Body of pancreas (tissue), 4 donors: ENCODE measurements around the gene SENP6. TPM values are rescaled to one million over a fixed set of nuclear protein-coding genes. Genes with fewer than 3 reads are reported as not detected.

Experiments used
- ATAC-seq: fragments of 150-250 bp; one replicate; pipeline ENCODE4 v1.9.1; 2016
- DNase-seq, 4 donors: peaks; one replicate each; pipeline ENCODE4 v3.0.0-alpha.2; 2019
- H3K27ac ChIP-seq, 4 donors: fragments of 200-600 bp; sonication (generic); 1 replicate in 3 of 4; 2 replicates in 1 of 4; pipeline versions ENCODE4 v1.5.1 to v1.6.1; 2016 to 2019; ENCODE audit warnings: mild to moderate bottlenecking in 1 of 4, mixed read lengths in 1 of 4, moderate library complexity in 1 of 4
- H3K27me3 ChIP-seq, 2 donors: fragments of 200-600 bp; sonication (generic); one replicate each; pipeline ENCODE4 v1.6.0; 2016; ENCODE audit warnings: mild to moderate bottlenecking in 1 of 2
- H3K36me3 ChIP-seq, 2 donors: fragments of 200-600 bp; sonication (generic); replicated peaks in 1 of 2; 2 replicates each; pipeline ENCODE4 v1.5.1; 2016; ENCODE audit warnings: low read depth in 2 of 2; ENCODE audit not compliant: insufficient read depth in 1 of 2
- H3K4me1 ChIP-seq: fragments of 200-600 bp; sonication (generic); one replicate; pipeline ENCODE4 v1.6.0; 2016
- H3K4me3 ChIP-seq, 2 donors: fragments of 200-600 bp; sonication (generic); 1 replicate in 1 of 2; 2 replicates in 1 of 2; pipeline ENCODE4 v1.5.1; 2016 to 2019
- H3K9me3 ChIP-seq, 3 donors: fragments of 200-600 bp; sonication (generic); 1 replicate in 2 of 3; 2 replicates in 1 of 3; pipeline ENCODE4 v1.5.1; 2016
- CTCF ChIP-seq, 7 experiments: fragments of 450-650 bp in 4 of 7; fragments of 200-600 bp in 3 of 7; sonication (generic) in 3 of 7; IDR thresholded peaks; one replicate each; pipeline ENCODE4 v1.5.1; 2016 to 2019; ENCODE audit warnings: antibody characterized with exemption in 7 of 7
- POLR2A ChIP-seq, 3 donors: fragments of 450-650 bp; IDR thresholded peaks; one replicate each; pipeline ENCODE4 v1.6.1; 2016; ENCODE audit warnings: antibody characterized with exemption in 3 of 3, mild to moderate bottlenecking in 2 of 3
- WGBS, 2 donors: methylation state at CpG; one replicate each; pipeline ENCODE4 v1.1.5; 2017; 5-methylcytosine and 5-hydroxymethylcytosine counted together
- intact Hi-C: fragments of 100-400 bp; cut with DNase I; formaldehyde crosslinking; loops from one replicate; pipeline ENCODE4 v1.15.1; 2023
- small RNA-seq: library from RNA; depleted of rRNA; stranded (forward); fragments of <200 nt; gene quantifications from one replicate; pipeline ENCODE3, GENCODE V24; 2016
- total RNA-seq, 2 donors: library from RNA; depleted of rRNA; stranded (reverse); fragments of >200 nt; gene quantifications; one replicate each; pipeline ENCODE4 v1.1.0, GENCODE V29; 2016

Gene SENP6
- total RNA-seq, 2 donors from 2014 or later = 68.6 to 75.2 TPM

DNA sequence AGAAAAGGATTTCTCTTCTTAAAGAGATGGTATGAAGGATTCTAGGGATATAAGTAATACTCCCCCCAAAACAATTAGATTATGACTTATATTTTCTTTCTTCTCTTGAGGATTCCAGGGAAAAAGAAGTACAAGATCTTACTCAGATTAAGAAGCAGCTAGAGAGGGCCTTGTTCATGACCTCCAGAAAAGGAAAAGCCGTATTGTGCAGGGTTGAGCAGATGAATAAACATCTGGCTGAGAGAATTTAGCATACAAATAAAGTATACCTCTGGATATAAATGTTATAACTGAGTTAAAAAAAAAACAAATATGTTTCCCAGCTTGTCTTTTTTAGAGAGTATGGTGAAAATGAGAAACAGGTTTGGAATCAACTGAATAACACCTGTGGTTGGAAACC is 158.6 kb downstream of the SENP6 start:
- no peak overlapping the region for H3K27ac ChIP-seq
- DNase-seq (no peak), ATAC-seq (no peak)
- H3K9me3 ChIP-seq = no peaks in the 10 kb centered on the region
- intact Hi-C loops = no loop called here
- no peaks in the 10 kb centered on the region for H3K27me3 ChIP-seq
- WGBS, 2 donors = 63 to 72% methylated on average over 1 of the region's 1 CpG
- TF ChIP-seq POLR2A (IDR thresholded peaks at IDR 0.05) = no peak
- no peak for TF ChIP-seq CTCF (IDR thresholded peaks at IDR 0.05)
- no peak overlapping the region for H3K4me3 ChIP-seq
- no peaks in the 10 kb centered on the region for H3K4me1 ChIP-seq
- no peaks in the 10 kb centered on the region for H3K36me3 ChIP-seq

- Histone ChIP-seq H3K27me3 (no peaks in the 10 kb centered on the region), H3K36me3 (no peaks in the 10 kb centered on the region), H3K4me1 (no peaks in the 10 kb centered on the region), H3K4me3 (no peak overlapping the region), H3K27ac (no peak overlapping the region), H3K9me3 (no peaks in the 10 kb centered on the region)
- 82 to 100% methylated on average over 1 of the region's 1 CpG for WGBS, 2 donors
- no peak for DNase-seq
- intact Hi-C loops = no loop called here
- ATAC-seq = no peak
- TF ChIP-seq POLR2A (IDR thresholded peaks at IDR 0.05) = no peak
- TF ChIP-seq CTCF (IDR thresholded peaks at IDR 0.05) = no peak
Measured at GRCh38 chr6:75761489-75761888, 159.8 kb downstream of the SENP6 start.

DNA sequence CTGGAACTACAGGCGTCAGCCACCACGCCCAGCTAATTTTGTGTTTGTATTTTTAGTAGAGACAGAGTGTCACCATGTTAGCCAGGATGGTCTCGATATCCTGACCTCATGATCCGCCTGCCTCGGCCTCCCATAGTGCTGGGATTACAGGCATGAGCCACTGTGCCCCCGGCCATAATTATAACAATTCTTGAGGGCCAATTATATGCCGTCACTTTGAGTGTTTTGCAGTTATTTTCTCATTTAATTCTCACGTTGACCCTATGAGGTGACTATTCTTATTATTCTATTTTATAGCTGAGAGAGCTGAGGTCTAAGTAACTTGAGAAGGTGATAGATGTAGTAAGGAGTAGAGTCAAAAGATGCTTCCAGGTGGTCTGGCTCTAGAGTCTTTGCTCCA is 160.4 kb downstream of the SENP6 start:
- Histone ChIP-seq H3K36me3 (no peaks in the 10 kb centered on the region), H3K27me3 (no peaks in the 10 kb centered on the region), H3K9me3 (no peaks in the 10 kb centered on the region), H3K27ac (no peak overlapping the region), H3K4me1 (no peaks in the 10 kb centered on the region), H3K4me3 (no peak overlapping the region)
- intact Hi-C loops = no loop called here
- ATAC-seq (no peak), DNase-seq (no peak)
- TF ChIP-seq CTCF (IDR thresholded peaks at IDR 0.05) (no peak), POLR2A (IDR thresholded peaks at IDR 0.05) (no peak)
- WGBS, 2 donors = 97 to 99% methylated on average over 8 of the region's 8 CpGs

- H3K36me3 ChIP-seq = no peaks in the 10 kb centered on the region
- no peaks in the 10 kb centered on the region for H3K9me3 ChIP-seq
- no peaks in the 10 kb centered on the region for H3K27me3 ChIP-seq
- ATAC-seq (no peak), DNase-seq (no peak)
- H3K4me1 ChIP-seq = no peaks in the 10 kb centered on the region
- TF ChIP-seq POLR2A (IDR thresholded peaks at IDR 0.05) = no peak
- no peak for TF ChIP-seq CTCF (IDR thresholded peaks at IDR 0.05)
- intact Hi-C loops = no loop called here
- H3K4me3 ChIP-seq = no peak overlapping the region
- no peak overlapping the region for H3K27ac ChIP-seq
Measured at GRCh38 chr6:75766387-75766786, 164.7 kb downstream of the SENP6 start.

Small RNA genes lying within 50 kb of the gene (small RNA-seq; reads per million reads assigned to genes)
- gene RNU6-1016P (not detected), gene RNU6-1338P (not detected), gene RNU6-155P (not detected)

Other genes starting within 250 kb of the SENP6 start
- gene FILIP1, start 108.1 kb upstream of the SENP6 start, total RNA-seq = 1 to 10 TPM; 3.0 to 6.5 TPM
- 10 to 100 TPM; 21.0 to 29.7 TPM for gene MYO6, start 147.4 kb downstream of the SENP6 start, total RNA-seq